GM13977 (cell line): ENCODE data around the gene GRK5.

Source experiments
- DNase-seq: peaks from one replicate; pipeline ENCODE4 v3.0.0; 2012; ENCODE audit warnings: low spot score
- CTCF ChIP-seq: IDR thresholded peaks from 2 replicates; pipeline ENCODE4 v1.5.1; 2012; ENCODE audit warnings: mild to moderate bottlenecking, control low read depth; ENCODE audit not compliant: insufficient read depth; ENCODE audit errors: extremely low read depth, missing control alignments
- in situ Hi-C: fragments of 300-500 bp; cut with MboI; formaldehyde crosslinking; loops from one replicate; pipeline ENCODE4 v1.12.0; 2022; ENCODE audit warnings: low sequenced_read_pairs, low pct_unique_long_range_greater_than_20kb, mixed read lengths, inconsistent platforms; ENCODE audit not compliant: unreplicated experiment

Gene GRK5

GRCh38 chr10:119362122-119362521, 154.8 kb downstream of the GRK5 start:
- TF ChIP-seq CTCF, result no peak
- no peak for DNase-seq
- in situ Hi-C loops, result no loop called here

- DNase-seq, result no peak
- in situ Hi-C loops, result no loop called here
- TF ChIP-seq CTCF, result no peak
Measured at GRCh38 chr10:119364645-119365600, 157.6 kb downstream of the GRK5 start.

- TF ChIP-seq CTCF, result no peak
- DNase-seq, result no peak
- in situ Hi-C loops, result no loop called here
Measured at GRCh38 chr10:119365773-119366599, 158.6 kb downstream of the GRK5 start.

- TF ChIP-seq CTCF, result no peak
- in situ Hi-C loops, result no loop called here
Measured at GRCh38 chr10:119367841-119368549, 160.6 kb downstream of the GRK5 start.

GRCh38 chr10:119368581-119368980, 161.2 kb downstream of the GRK5 start:
- no peak for DNase-seq
- TF ChIP-seq CTCF, result no peak
- in situ Hi-C loops, result no loop called here

More at GRCh38 chr10:119367841-119368549, 160.6 kb downstream of the GRK5 start:
- no peak for DNase-seq
